ENCODE results near the gene HFM1. TPM values are rescaled to one million over a fixed set of nuclear protein-coding genes. Genes with fewer than 3 reads are reported as not detected.

The HFM1 gene
- total and polyA plus RNA-seq, 2 donors (not counting 3 experiments of a cell fraction or from before 2014, with no cell fraction given), result 0.11 TPM; not detected in 1

- peak overlapping the region; percentile 13 for H3K4me2 ChIP-seq (ENCODE audit: insufficient read depth, low read length)
- CTCF ChIA-PET, result interaction anchor here (0.6 to 2.8 kb wide), 9 partner anchors 116 to 1008 kb away, joined by 3 to 19 read pairs (median 5); partner anchors contain the start of gene CDC7
Measured at GRCh38 chr1:91282695-91283420, 121.8 kb downstream of the HFM1 start.

More at GRCh38 chr1:91282695-91283420, 121.8 kb downstream of the HFM1 start:
- Histone ChIP-seq H3K9me3 (replicated peaks; ENCODE audit: control insufficient read depth, insufficient read depth, low read length) (no peaks in the 10 kb centered on the region), H3K4me1 (ENCODE audit: control insufficient read depth, extremely low read depth, insufficient read depth, low read length) (no peaks in the 10 kb centered on the region), H2AFZ (ENCODE audit: low read depth, low read length) (peak overlapping the region; percentile 23), H3K36me3 (ENCODE audit: control insufficient read depth in 2 of 2, extremely low read depth in 1 of 2, insufficient read depth in 2 of 2, low read length in 2 of 2) (no peaks in the 10 kb centered on the region), H3K9ac (replicated peaks; ENCODE audit: extremely low read depth, insufficient read depth, low read length) (no peak overlapping the region), H3K27ac (ENCODE audit: insufficient read depth, low read depth, low read length) (no peak overlapping the region), H3K9me1 (replicated peaks; ENCODE audit: control insufficient read depth, extremely low read depth, insufficient read depth, low read length) (no peaks in the 10 kb centered on the region), H3K27me3 (ENCODE audit: control insufficient read depth in 2 of 2, insufficient read depth in 2 of 2, low read length in 2 of 2) (peaks cover 5 to 7% of the 10 kb centered on the region in 2 experiments), H4K20me1 (replicated peaks; ENCODE audit: control insufficient read depth, extremely low read depth, insufficient read depth, low read length) (no peaks in the 10 kb centered on the region), H3K4me3 (replicated peaks in 1 of 3; ENCODE audit: insufficient read depth in 1 of 3, low read depth in 1 of 3, low read length in 3 of 3) (no peak overlapping the region), H3K79me2 (ENCODE audit: control insufficient read depth, insufficient read depth, low read length) (no peaks in the 10 kb centered on the region)
- FAIRE-seq (peak; percentile 77), DNase-seq (ENCODE audit: low read depth, low spot score) (peak; percentile 69)
- intact Hi-C loops (cut with micrococcal nuclease), result loop anchor here (1.0 to 10.0 kb wide), 5 partner anchors 119 to 1238 kb away; no protein-coding TSS in a partner anchor
- TF ChIP-seq CTCF (IDR thresholded peaks at IDR 0.05; ENCODE audit: extremely low read depth in 1 of 2, insufficient read depth in 1 of 2, low read depth in 1 of 2, low read length in 2 of 2), result peak; percentile 64 to 66
- no peak for TF ChIP-seq JUN (IDR thresholded peaks at IDR 0.05; ENCODE audit: borderline replicate concordance, insufficient read depth, insufficient read length, low read depth)
- no peak for TF ChIP-seq MAX (IDR thresholded peaks at IDR 0.05; ENCODE audit: insufficient read depth, insufficient read length)
- no peak for TF ChIP-seq POLR2AphosphoS5 (IDR thresholded peaks at IDR 0.05; ENCODE audit: insufficient read depth, low read depth, low read length)
- TF ChIP-seq MYC (IDR thresholded peaks at IDR 0.05; ENCODE audit: low read depth, low read length), result no peak
- TF ChIP-seq GATA2 (IDR thresholded peaks at IDR 0.05; ENCODE audit: insufficient read depth, insufficient read length, low read depth, low read length), result no peak
- TF ChIP-seq EZH2 (IDR thresholded peaks at IDR 0.05; ENCODE audit: borderline replicate concordance, low read depth, low read length, severe bottlenecking), result no peak
- dilution Hi-C loops (cut with MboI; ENCODE audit: extremely low pct_ligation_motif_present, low sequenced_read_pairs), result no loop called here
- POLR2A ChIA-PET, result no interaction called here
- BruUV-seq (replicated peaks), result no TSS peak
